ENCODE results near the gene PRR15L.
A peak's percentile ranks its signal among the peaks of the same experiment; 100 is the strongest.
"Not testable (repeated sequence)": the region's sequence is repeated elsewhere in the genome, so short reads cannot be mapped to it uniquely, and the experiment has no call there.

Gene PRR15L

GRCh38 chr17:47988445-47988844 is 30.8 kb upstream of the PRR15L start:
- not testable (repeated sequence) for DNase-seq (ENCODE audit: low spot score)

GRCh38 chr17:47987240-47987835 is 29.7 kb upstream of the PRR15L start:
- DNase-seq (ENCODE audit: low spot score): no peak

GRCh38 chr17:47986520-47986919 is 28.8 kb upstream of the PRR15L start:
- no peak for DNase-seq (ENCODE audit: low spot score)

- DNase-seq (ENCODE audit: low spot score): no peak
These were observed 26.0 kb upstream of the PRR15L start for GRCh38 chr17:47983492-47984223.

GRCh38 chr17:47982645-47983390 is 25.1 kb upstream of the PRR15L start:
- DNase-seq (ENCODE audit: low spot score): no peak

DNA sequence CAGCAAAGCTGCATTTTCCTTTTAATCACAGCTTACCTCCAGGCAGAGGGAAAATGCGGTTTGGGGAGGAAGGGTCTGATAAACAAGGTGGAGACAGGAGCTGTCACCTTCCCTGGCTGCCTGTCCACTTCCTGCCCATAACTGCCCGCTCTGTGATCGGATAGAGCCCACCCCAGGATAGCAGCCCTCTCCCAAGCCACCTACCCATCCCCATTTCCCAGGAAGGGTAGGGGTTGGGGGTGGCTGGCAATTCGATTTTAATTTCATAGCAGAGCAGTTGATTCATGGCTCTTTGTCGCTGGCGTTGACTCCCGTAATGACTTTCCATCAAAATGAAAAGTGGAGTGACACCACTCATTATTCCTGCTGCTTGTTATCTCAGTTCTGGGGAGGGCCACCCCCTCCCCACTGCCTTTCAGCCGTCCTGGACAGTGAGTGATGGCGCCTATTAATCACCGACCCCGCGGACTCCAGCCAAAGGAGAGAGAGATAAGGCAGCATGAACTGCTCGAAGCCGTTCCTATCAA is 24.5 kb upstream of the PRR15L start:
- no peak for DNase-seq (ENCODE audit: low spot score)

- no peak for DNase-seq (ENCODE audit: low spot score)
These were observed 23.8 kb upstream of the PRR15L start for GRCh38 chr17:47981462-47981861.

- no peak for DNase-seq (ENCODE audit: low spot score)
These were observed 22.9 kb upstream of the PRR15L start for GRCh38 chr17:47980541-47980940.

DNA sequence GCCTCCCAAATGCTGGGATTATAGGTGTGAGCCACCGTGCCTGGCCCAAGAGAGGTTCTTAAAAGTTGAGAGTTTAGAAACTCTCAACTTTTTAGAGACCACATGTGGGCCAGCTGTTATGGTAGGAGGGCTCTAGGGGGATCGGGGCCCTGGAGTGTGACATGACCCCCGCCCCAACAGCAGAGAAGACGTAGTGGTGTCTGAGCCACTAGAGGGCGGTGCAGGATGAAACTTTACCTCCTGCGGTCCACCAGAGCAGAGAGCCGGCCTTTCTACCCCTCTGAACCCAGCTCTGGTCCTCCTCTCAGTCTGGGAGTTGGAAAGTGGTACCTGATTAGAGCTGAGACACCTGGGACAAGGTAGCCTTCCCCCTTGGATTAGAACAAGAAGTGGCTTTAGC is 20.6 kb upstream of the PRR15L start:
- peak; percentile 57 for DNase-seq (ENCODE audit: low spot score)

- DNase-seq (ENCODE audit: low spot score): no peak
These were observed 18.1 kb upstream of the PRR15L start for GRCh38 chr17:47975823-47976205.

DNA sequence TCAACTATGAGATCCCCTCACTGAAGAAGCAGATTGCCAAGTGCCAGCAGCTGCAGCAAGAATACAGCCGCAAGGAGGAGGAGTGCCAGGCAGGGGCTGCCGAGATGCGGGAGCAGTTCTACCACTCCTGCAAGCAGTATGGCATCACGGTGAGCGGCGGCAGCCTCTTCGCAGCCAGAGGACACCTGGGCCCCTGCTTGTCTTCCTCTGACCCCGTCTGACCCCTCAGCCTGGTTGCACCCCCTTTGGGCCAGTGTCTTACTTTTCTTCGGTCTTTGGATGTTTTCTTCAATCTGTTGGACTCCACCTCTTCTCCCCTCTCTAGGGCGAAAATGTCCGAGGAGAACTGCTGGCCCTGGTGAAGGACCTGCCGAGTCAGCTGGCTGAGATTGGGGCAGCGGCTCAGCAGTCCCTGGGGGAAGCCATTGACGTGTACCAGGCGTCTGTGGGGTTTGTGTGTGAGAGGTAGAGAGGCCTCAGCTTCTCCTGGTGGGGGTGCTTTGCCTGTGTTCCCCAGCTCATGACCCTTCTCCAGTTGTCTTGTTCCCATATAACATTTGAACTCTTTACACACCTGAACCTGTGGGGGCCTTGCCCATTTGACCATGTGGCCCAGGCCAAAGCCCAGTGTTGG is 17.6 kb upstream of the PRR15L start:
- no peak for DNase-seq (ENCODE audit: low spot score)

- DNase-seq (ENCODE audit: low spot score): no peak
These were observed 15.9 kb upstream of the PRR15L start for GRCh38 chr17:47973541-47973940.

GRCh38 chr17:47970725-47971499 is 13.2 kb upstream of the PRR15L start, which contains the start of gene CDK5RAP3:
Gene CDK5RAP3, plus strand, starts transcription at chr17:47971113. Its CDS starts 34 bp downstream, at chr17:47971147.
- peak; percentile 100 for DNase-seq (ENCODE audit: low spot score)

GRCh38 chr17:47969930-47970724 is 12.4 kb upstream of the PRR15L start:
- no peak for DNase-seq (ENCODE audit: low spot score)

DNA sequence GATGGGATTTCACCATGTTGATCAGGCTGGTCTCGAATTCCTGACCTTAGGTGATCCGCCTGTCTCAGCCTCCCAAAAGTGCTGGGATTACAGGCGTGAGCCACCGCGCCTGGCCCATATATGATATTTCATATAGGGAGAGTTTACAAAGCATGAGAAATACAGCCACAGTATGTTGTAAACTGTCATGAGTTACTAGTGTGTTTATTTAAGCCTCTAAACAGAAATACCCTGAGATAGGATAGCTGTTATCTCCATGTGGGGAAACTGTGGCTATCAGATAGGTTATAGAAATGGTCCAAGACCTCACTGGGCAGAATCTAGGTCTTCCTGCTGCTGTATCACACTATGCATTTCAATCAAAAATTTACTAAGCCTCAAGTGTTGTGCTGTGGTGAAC is 11.2 kb upstream of the PRR15L start:
- DNase-seq (ENCODE audit: low spot score): no peak

DNA sequence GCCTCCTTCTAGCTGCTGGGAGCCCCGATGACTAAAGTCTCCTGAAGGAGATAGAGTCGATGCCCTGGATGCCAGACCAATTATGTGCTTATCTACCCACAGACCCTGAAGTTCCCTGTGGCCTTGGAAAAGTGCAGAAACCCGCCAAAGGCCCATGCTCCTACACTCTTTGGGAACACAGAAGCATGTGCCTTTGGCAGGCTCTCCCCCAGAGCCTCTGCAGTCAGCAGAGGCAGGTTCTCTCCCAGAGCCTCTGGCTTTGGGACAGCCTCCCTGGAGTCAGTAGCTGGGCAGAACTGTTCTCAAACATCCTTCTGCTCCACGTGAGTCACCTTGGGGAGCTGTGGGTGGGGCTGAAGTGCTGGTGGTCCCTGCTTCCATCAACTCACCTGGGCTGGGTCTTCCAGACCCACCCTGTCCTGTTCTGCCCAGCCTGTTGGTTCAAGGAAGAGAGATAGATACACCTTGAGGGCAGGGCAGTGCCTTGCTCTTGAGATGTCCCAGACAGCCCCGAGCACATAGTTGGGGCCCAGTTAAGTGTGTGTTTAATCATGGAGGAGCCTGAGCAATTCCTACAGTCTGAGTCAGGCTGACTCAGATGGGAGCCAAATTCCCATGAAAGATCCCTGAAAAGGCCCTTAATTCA is 10.0 kb upstream of the PRR15L start:
- no peak for DNase-seq (ENCODE audit: low spot score)

GRCh38 chr17:47966079-47966519 is 8.4 kb upstream of the PRR15L start:
- DNase-seq (ENCODE audit: low spot score): no peak

DNA sequence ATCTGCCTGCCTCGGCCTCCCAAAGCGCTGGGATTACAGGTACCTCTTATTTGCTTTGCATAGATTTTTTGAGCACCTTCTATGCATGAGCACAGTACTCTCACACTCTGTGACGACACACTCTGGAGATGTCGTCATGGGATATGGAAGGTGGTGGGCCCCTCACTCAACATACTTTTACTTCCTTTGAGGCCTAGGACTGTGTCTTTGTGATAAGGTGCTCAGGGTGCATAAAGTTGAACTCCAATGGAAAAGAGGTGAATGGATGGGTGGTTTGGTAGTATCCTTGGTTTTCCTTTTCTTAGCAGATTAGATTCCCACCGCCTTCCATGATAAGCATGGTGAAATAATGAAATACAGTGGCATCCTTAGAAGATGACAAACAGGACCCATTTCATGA is 7.2 kb upstream of the PRR15L start:
- no peak for DNase-seq (ENCODE audit: low spot score)

- DNase-seq (ENCODE audit: low spot score): no peak
These were observed 5.2 kb upstream of the PRR15L start for GRCh38 chr17:47962901-47963300.

DNA sequence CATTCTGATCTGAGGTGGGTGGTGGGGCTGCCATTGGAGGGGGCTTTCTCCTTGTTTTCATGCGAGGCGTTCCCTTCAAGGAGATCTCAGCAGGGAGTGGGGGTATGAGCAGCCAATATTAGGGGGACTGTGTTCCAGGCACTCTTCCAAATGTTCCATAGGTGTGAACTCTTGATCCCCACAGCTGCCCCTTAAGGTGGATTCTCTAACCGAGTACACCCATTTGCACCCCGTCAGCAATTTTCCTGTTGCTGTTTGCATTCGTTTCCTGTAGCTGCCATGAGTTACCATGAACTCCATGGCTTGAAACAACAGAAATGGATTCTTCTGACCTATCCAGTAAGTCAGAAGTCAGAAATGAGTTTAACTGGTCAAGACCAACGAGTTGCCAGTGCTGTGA is 3.7 kb upstream of the PRR15L start:
- no peak for DNase-seq (ENCODE audit: low spot score)
